ENCODE data around the gene NDUFAF3.
A peak's percentile ranks its signal among the peaks of the same experiment; 100 is the strongest.

Gene NDUFAF3

GRCh38 chr3:49021813-49022687 lies at the start of gene NDUFAF3:
Gene NDUFAF3 (plus strand): TSS chr3:49022121. CDS start chr3:49022145, 24 bp downstream.
- DNase-seq (peak; percentile 97), ATAC-seq (peak; percentile 78)
- Mint-ChIP-seq H3K4me1 (peaks cover 66% of the 10 kb centered on the region), H3K36me3 (ENCODE audit: low read depth) (peaks cover 50% of the 10 kb centered on the region), H3K4me3 (peak within 1 kb of the TSS; percentile 96), H3K27ac (peak within 1 kb of the TSS; percentile 95), H3K27me3 (no peaks in the 10 kb centered on the region), H3K9me3 (no peaks in the 10 kb centered on the region)

- no peak overlapping the region for H3K4me3 Mint-ChIP-seq
- no peaks in the 10 kb centered on the region for H3K27me3 Mint-ChIP-seq
- no peaks in the 10 kb centered on the region for H3K4me1 Mint-ChIP-seq
- peak overlapping the region; percentile 31 for H3K27ac Mint-ChIP-seq
- DNase-seq = no peak
- H3K36me3 Mint-ChIP-seq (ENCODE audit: low read depth) = peaks cover 48% of the 10 kb centered on the region
- no peak for ATAC-seq
- H3K9me3 Mint-ChIP-seq = no peaks in the 10 kb centered on the region
These were observed 47.7 kb upstream of the NDUFAF3 start for GRCh38 chr3:48974076-48974864.

GRCh38 chr3:48979451-48979850 lies 42.5 kb upstream of the NDUFAF3 start:
- Mint-ChIP-seq H3K4me3 (no peak overlapping the region), H3K27ac (no peak overlapping the region), H3K36me3 (ENCODE audit: low read depth) (peaks cover 49% of the 10 kb centered on the region), H3K27me3 (no peaks in the 10 kb centered on the region), H3K9me3 (no peaks in the 10 kb centered on the region), H3K4me1 (no peaks in the 10 kb centered on the region)
- ATAC-seq (no peak), DNase-seq (no peak)

GRCh38 chr3:48980295-48980694 lies 41.6 kb upstream of the NDUFAF3 start:
- Mint-ChIP-seq H3K36me3 (ENCODE audit: low read depth) (peaks cover 42% of the 10 kb centered on the region), H3K9me3 (no peaks in the 10 kb centered on the region), H3K27ac (no peak overlapping the region), H3K4me3 (no peak overlapping the region), H3K4me1 (no peaks in the 10 kb centered on the region), H3K27me3 (no peaks in the 10 kb centered on the region)
- ATAC-seq = no peak
- DNase-seq = no peak

GRCh38 chr3:48982016-48982415 lies 39.9 kb upstream of the NDUFAF3 start:
- Mint-ChIP-seq H3K9me3 (no peaks in the 10 kb centered on the region), H3K4me1 (no peaks in the 10 kb centered on the region), H3K27ac (no peak overlapping the region), H3K27me3 (no peaks in the 10 kb centered on the region), H3K36me3 (ENCODE audit: low read depth) (peaks cover 38% of the 10 kb centered on the region), H3K4me3 (no peak overlapping the region)
- no peak for ATAC-seq
- no peak for DNase-seq

GRCh38 chr3:48982686-48983085 lies 39.2 kb upstream of the NDUFAF3 start:
- Mint-ChIP-seq H3K36me3 (ENCODE audit: low read depth) (peaks cover 38% of the 10 kb centered on the region), H3K4me3 (no peak overlapping the region)

GRCh38 chr3:48983096-48983495 lies 38.8 kb upstream of the NDUFAF3 start:
- H3K36me3 Mint-ChIP-seq (ENCODE audit: low read depth) = peaks cover 40% of the 10 kb centered on the region
- DNase-seq (no peak), ATAC-seq (no peak)
- no peaks in the 10 kb centered on the region for H3K9me3 Mint-ChIP-seq
- no peak overlapping the region for H3K27ac Mint-ChIP-seq
- peaks cover 5% of the 10 kb centered on the region for H3K4me1 Mint-ChIP-seq
- no peak overlapping the region for H3K4me3 Mint-ChIP-seq
- no peaks in the 10 kb centered on the region for H3K27me3 Mint-ChIP-seq

More at GRCh38 chr3:48982686-48983085, 39.2 kb upstream of the NDUFAF3 start:
- Mint-ChIP-seq H3K4me1 (peaks cover 2% of the 10 kb centered on the region), H3K9me3 (no peaks in the 10 kb centered on the region), H3K27me3 (no peaks in the 10 kb centered on the region), H3K27ac (no peak overlapping the region)
- ATAC-seq (no peak), DNase-seq (no peak)

GRCh38 chr3:48984663-48985062 lies 37.3 kb upstream of the NDUFAF3 start:
- ATAC-seq (no peak), DNase-seq (no peak)
- no peak overlapping the region for H3K4me3 Mint-ChIP-seq
- peaks cover 18% of the 10 kb centered on the region for H3K4me1 Mint-ChIP-seq
- no peak overlapping the region for H3K27ac Mint-ChIP-seq
- no peaks in the 10 kb centered on the region for H3K27me3 Mint-ChIP-seq
- H3K36me3 Mint-ChIP-seq (ENCODE audit: low read depth) = peaks cover 33% of the 10 kb centered on the region
- H3K9me3 Mint-ChIP-seq = no peaks in the 10 kb centered on the region

- H3K9me3 Mint-ChIP-seq = no peaks in the 10 kb centered on the region
- no peak for ATAC-seq
- H3K4me3 Mint-ChIP-seq = no peak overlapping the region
- peaks cover 18% of the 10 kb centered on the region for H3K4me1 Mint-ChIP-seq
- DNase-seq = no peak
- H3K36me3 Mint-ChIP-seq (ENCODE audit: low read depth) = peaks cover 26% of the 10 kb centered on the region
- peak overlapping the region; percentile 32 for H3K27ac Mint-ChIP-seq
- no peaks in the 10 kb centered on the region for H3K27me3 Mint-ChIP-seq
These were observed 36.0 kb upstream of the NDUFAF3 start for GRCh38 chr3:48985831-48986376.

- Mint-ChIP-seq H3K9me3 (no peaks in the 10 kb centered on the region), H3K27me3 (no peaks in the 10 kb centered on the region), H3K27ac (peak overlapping the region; percentile 89), H3K36me3 (ENCODE audit: low read depth) (peaks cover 7% of the 10 kb centered on the region), H3K4me1 (peaks cover 36% of the 10 kb centered on the region), H3K4me3 (peak overlapping the region; percentile 92)
- DNase-seq = no peak
- ATAC-seq = peak; percentile 13
These were observed 32.7 kb upstream of the NDUFAF3 start for GRCh38 chr3:48989126-48989795.

GRCh38 chr3:48989796-48990635 lies 31.9 kb upstream of the NDUFAF3 start, which contains the start of gene P4HTM:
Gene P4HTM (plus strand): TSS chr3:48990241. CDS start chr3:48990257, 16 bp downstream.
- peak; percentile 87 for DNase-seq
- peaks cover 7% of the 10 kb centered on the region for H3K36me3 Mint-ChIP-seq (ENCODE audit: low read depth)
- H3K4me3 Mint-ChIP-seq = peak within 1 kb of the TSS; percentile 92
- peaks cover 40% of the 10 kb centered on the region for H3K4me1 Mint-ChIP-seq
- peak within 1 kb of the TSS; percentile 89 for H3K27ac Mint-ChIP-seq
- no peaks in the 10 kb centered on the region for H3K9me3 Mint-ChIP-seq
- no peaks in the 10 kb centered on the region for H3K27me3 Mint-ChIP-seq
- peak; percentile 88 for ATAC-seq

- ATAC-seq (no peak), DNase-seq (peak; percentile 44)
- Mint-ChIP-seq H3K4me3 (peak overlapping the region; percentile 88), H3K36me3 (ENCODE audit: low read depth) (peaks cover 7% of the 10 kb centered on the region), H3K27ac (peak overlapping the region; percentile 88), H3K4me1 (peaks cover 41% of the 10 kb centered on the region), H3K9me3 (no peaks in the 10 kb centered on the region), H3K27me3 (no peaks in the 10 kb centered on the region)
These were observed 31.1 kb upstream of the NDUFAF3 start for GRCh38 chr3:48990636-48991469.
